Measurements from ENCODE around the gene CTNNA2.

DNA sequence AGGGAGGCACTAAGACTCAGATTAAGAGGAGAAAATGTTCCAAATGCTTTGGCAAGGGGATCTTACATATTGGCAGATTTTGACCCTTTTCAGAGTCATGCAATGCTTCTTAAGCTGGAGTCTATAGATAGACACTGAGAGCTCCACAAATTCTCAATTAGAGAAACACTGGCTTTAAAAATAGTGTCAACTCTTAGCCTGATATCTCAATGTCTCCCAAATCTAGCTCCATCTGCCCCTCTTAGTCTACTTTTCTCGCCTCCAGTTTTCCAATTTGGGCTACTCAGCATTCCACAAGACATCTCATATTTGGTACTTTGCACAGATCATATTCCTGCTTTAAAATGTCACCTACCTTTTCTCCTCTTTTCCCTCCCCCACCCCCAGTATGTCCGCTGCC is 559.1 kb downstream of the CTNNA2 start:
- TF ChIP-seq, protein P1, sequence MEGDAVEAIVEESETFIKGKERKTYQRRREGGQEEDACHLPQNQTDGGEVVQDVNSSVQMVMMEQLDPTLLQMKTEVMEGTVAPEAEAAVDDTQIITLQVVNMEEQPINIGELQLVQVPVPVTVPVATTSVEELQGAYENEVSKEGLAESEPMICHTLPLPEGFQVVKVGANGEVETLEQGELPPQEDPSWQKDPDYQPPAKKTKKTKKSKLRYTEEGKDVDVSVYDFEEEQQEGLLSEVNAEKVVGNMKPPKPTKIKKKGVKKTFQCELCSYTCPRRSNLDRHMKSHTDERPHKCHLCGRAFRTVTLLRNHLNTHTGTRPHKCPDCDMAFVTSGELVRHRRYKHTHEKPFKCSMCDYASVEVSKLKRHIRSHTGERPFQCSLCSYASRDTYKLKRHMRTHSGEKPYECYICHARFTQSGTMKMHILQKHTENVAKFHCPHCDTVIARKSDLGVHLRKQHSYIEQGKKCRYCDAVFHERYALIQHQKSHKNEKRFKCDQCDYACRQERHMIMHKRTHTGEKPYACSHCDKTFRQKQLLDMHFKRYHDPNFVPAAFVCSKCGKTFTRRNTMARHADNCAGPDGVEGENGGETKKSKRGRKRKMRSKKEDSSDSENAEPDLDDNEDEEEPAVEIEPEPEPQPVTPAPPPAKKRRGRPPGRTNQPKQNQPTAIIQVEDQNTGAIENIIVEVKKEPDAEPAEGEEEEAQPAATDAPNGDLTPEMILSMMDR (IDR thresholded peaks at IDR 0.05): no peak
- TF ChIP-seq FOXJ3 (CRISPR knock-in tag; IDR thresholded peaks at IDR 0.05): no peak
- TF ChIP-seq, protein P2, sequence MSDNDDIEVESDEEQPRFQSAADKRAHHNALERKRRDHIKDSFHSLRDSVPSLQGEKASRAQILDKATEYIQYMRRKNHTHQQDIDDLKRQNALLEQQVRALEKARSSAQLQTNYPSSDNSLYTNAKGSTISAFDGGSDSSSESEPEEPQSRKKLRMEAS (IDR thresholded peaks at IDR 0.05; ENCODE audit: low read depth): no peak
- TF ChIP-seq, protein P3, sequence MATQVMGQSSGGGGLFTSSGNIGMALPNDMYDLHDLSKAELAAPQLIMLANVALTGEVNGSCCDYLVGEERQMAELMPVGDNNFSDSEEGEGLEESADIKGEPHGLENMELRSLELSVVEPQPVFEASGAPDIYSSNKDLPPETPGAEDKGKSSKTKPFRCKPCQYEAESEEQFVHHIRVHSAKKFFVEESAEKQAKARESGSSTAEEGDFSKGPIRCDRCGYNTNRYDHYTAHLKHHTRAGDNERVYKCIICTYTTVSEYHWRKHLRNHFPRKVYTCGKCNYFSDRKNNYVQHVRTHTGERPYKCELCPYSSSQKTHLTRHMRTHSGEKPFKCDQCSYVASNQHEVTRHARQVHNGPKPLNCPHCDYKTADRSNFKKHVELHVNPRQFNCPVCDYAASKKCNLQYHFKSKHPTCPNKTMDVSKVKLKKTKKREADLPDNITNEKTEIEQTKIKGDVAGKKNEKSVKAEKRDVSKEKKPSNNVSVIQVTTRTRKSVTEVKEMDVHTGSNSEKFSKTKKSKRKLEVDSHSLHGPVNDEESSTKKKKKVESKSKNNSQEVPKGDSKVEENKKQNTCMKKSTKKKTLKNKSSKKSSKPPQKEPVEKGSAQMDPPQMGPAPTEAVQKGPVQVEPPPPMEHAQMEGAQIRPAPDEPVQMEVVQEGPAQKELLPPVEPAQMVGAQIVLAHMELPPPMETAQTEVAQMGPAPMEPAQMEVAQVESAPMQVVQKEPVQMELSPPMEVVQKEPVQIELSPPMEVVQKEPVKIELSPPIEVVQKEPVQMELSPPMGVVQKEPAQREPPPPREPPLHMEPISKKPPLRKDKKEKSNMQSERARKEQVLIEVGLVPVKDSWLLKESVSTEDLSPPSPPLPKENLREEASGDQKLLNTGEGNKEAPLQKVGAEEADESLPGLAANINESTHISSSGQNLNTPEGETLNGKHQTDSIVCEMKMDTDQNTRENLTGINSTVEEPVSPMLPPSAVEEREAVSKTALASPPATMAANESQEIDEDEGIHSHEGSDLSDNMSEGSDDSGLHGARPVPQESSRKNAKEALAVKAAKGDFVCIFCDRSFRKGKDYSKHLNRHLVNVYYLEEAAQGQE (IDR thresholded peaks at IDR 0.05; ENCODE audit: low read depth, low read length): no peak

All from SK-N-SH (cell line).